HepG2 (cell line): ENCODE data around the gene INAFM2. TPM values are rescaled to one million over a fixed set of nuclear protein-coding genes. Genes with fewer than 3 reads are reported as not detected.

Source experiments
- ATAC-seq: fragments of 200-7000 bp; cut with Tn5 transposase; 3 replicates; pipeline ENCODE4 v1.9.1; 2020; ENCODE audit warnings: mild to moderate bottlenecking, moderate library complexity
- BruUV-seq: library from RNA; stranded (reverse); fragments of 400-500 nt; replicated peaks from 2 replicates; lab custom pipeline; 2021; lab: Mats Ljungman, UMichigan
- CTCF ChIA-PET: fragments of 300-600 bp; formaldehyde crosslinking; extraction: SDS; loops from one replicate; lab custom pipeline; 2021; ENCODE audit warnings: low total read pairs, inconsistent platforms, low intra/inter-chr PET ratio; lab: Yijun Ruan, JAX
- POLR2A ChIA-PET: fragments of 350-600 bp; sonication (Branson Sonifier 250); formaldehyde crosslinking; loops from one replicate; lab custom pipeline; 2020; ENCODE audit warnings: antibody characterized with exemption, inconsistent platforms; lab: Yijun Ruan, JAX
- DNase-seq: peaks from one replicate; pipeline ENCODE4 v3.0.0-alpha.2; 2015; ENCODE audit warnings: low spot score
- FAIRE-seq: peaks from 3 replicates; lab custom pipeline; 2011; peaks lifted over from hg19 to GRCh38; lab: Jason Lieb, UNC
- H2AFZ ChIP-seq: one replicate; pipeline ENCODE4 v1.6.1; 2011; ENCODE audit warnings: low read length, inconsistent platforms
- H3K27ac ChIP-seq: fragments of 300-600 bp; 3 replicates; pipeline ENCODE4 v1.8.0; 2011; ENCODE audit warnings: mixed run types, mild to moderate bottlenecking, mixed read lengths, low read length, inconsistent platforms; ENCODE audit not compliant: insufficient read depth; ENCODE audit errors: extremely low read length
- H3K27me3 ChIP-seq, 2 experiments: fragments of 200-600 bp in 1 of 2; 2 replicates in 1 of 2; 3 replicates in 1 of 2; pipeline versions ENCODE4 v1.6.0 to v1.8.0; 2011; ENCODE audit warnings: low read length in 2 of 2, mild to moderate bottlenecking in 2 of 2, moderate library complexity in 2 of 2, inconsistent platforms in 1 of 2; ENCODE audit not compliant: insufficient read depth in 2 of 2, control insufficient read depth in 1 of 2
- H3K36me3 ChIP-seq, 2 experiments: fragments of 200-600 bp in 1 of 2; replicated peaks in 1 of 2; 2 replicates in 1 of 2; 3 replicates in 1 of 2; pipeline versions ENCODE4 v1.5.1 to v1.8.0; 2011; ENCODE audit warnings: low read length in 2 of 2, inconsistent platforms in 1 of 2; ENCODE audit not compliant: insufficient read depth in 2 of 2, control insufficient read depth in 1 of 2
- H3K4me1 ChIP-seq: 2 replicates; pipeline ENCODE4 v1.5.1; 2012; ENCODE audit warnings: low read length, inconsistent platforms; ENCODE audit not compliant: insufficient read depth
- H3K4me2 ChIP-seq: 2 replicates; pipeline ENCODE4 v1.6.0; 2011; ENCODE audit warnings: low read depth, low read length, inconsistent platforms
- H3K4me3 ChIP-seq, 3 experiments: fragments of 200-600 bp in 1 of 3; sonication (generic), shearing (Covaris generic) in 1 of 3; replicated peaks in 1 of 3; 2 replicates each; pipeline ENCODE4 v1.5.1; 2011 to 2016; ENCODE audit warnings: low read length in 3 of 3, inconsistent platforms in 2 of 3, low read depth in 2 of 3, mild to moderate bottlenecking in 2 of 3, control low read depth in 1 of 3, mixed read lengths in 1 of 3; ENCODE audit not compliant: insufficient read depth in 1 of 3
- H3K79me2 ChIP-seq: one replicate; pipeline ENCODE4 v1.6.1; 2011; ENCODE audit warnings: low read length, inconsistent platforms; ENCODE audit not compliant: insufficient read depth
- H3K9ac ChIP-seq: 2 replicates; pipeline ENCODE4 v1.6.0; 2011; ENCODE audit warnings: mild to moderate bottlenecking, low read depth, low read length, inconsistent platforms; ENCODE audit not compliant: insufficient read depth
- H3K9me3 ChIP-seq: 2 replicates; pipeline ENCODE4 v1.5.1; 2012; ENCODE audit warnings: mild to moderate bottlenecking, low read length
- H4K20me1 ChIP-seq: 2 replicates; pipeline ENCODE4 v1.6.0; 2011; ENCODE audit warnings: inconsistent platforms, mild to moderate bottlenecking, low read length, moderate library complexity; ENCODE audit not compliant: insufficient read depth
- GFI1 ChIP-seq: sonication (generic); formaldehyde crosslinking; IDR thresholded peaks from 2 replicates; pipeline ENCODE4 v1.5.0; 2020; ENCODE audit warnings: missing genetic modification reagents, mild to moderate bottlenecking, borderline replicate concordance
- HNRNPLL ChIP-seq: fragments of 200-400 bp; formaldehyde crosslinking; IDR thresholded peaks from 2 replicates; pipeline ENCODE4 v1.6.1; 2017; ENCODE audit warnings: mild to moderate bottlenecking, low read depth, low read length; ENCODE audit not compliant: poor library complexity, severe bottlenecking
- MIXL1 ChIP-seq: IDR thresholded peaks from 2 replicates; pipeline ENCODE4 v1.6.1; 2016
- REPIN1 ChIP-seq: sonication (generic); formaldehyde crosslinking; IDR thresholded peaks from 2 replicates; pipeline ENCODE4 v1.8.0; 2022; ENCODE audit warnings: missing genetic modification reagents, low read depth, mild to moderate bottlenecking, borderline replicate concordance
- SALL1 ChIP-seq: sonication (generic); formaldehyde crosslinking; IDR thresholded peaks from 2 replicates; pipeline ENCODE4 v1.8.0; 2022; ENCODE audit warnings: mild to moderate bottlenecking, missing genetic modification reagents
- SMYD3 ChIP-seq: sonication (generic); formaldehyde crosslinking; IDR thresholded peaks from 2 replicates; pipeline ENCODE4 v1.8.1; 2023; ENCODE audit warnings: mild to moderate bottlenecking, missing genetic modification reagents
- TCF7 ChIP-seq: sonication (generic); IDR thresholded peaks from 2 replicates; pipeline ENCODE4 v1.6.1; 2016; ENCODE audit warnings: antibody characterized with exemption, low read depth
- TOPORS ChIP-seq: sonication (generic); formaldehyde crosslinking; IDR thresholded peaks from 2 replicates; pipeline ENCODE4 v1.8.0; 2023; ENCODE audit warnings: mild to moderate bottlenecking, missing genetic modification reagents
- ZNF326 ChIP-seq: sonication (generic); formaldehyde crosslinking; IDR thresholded peaks from 2 replicates; pipeline ENCODE4 v1.4.0; 2020; ENCODE audit warnings: missing genetic modification reagents, borderline replicate concordance
- ZNF549 ChIP-seq: sonication (generic); formaldehyde crosslinking; IDR thresholded peaks from 2 replicates; pipeline ENCODE4 v1.5.0; 2020; ENCODE audit warnings: missing genetic modification reagents
- WGBS: methylation state at CpG from one replicate; pipeline ENCODE4 v1.1.6; 2017; ENCODE audit warnings: low lambda C conversion rate; 5-methylcytosine and 5-hydroxymethylcytosine counted together
- in situ Hi-C: cut with HindIII; loops from 2 replicates; pipeline ENCODE4 v1.10.0; 2017; ENCODE audit warnings: low pct_unique_long_range_greater_than_20kb; ENCODE audit not compliant: extremely low pct_ligation_motif_present
- intact Hi-C: fragments of 100-400 bp; cut with micrococcal nuclease; formaldehyde crosslinking; loops from one replicate; pipeline ENCODE4 v1.10.0; 2022; ENCODE audit not compliant: unreplicated experiment
- polyA plus RNA-seq, 8 experiments: library from polyadenylated mRNA; depleted of rRNA in 3 of 8; stranded (reverse) in 7 of 8; unstranded in 1 of 8; fragments of >200 nt; fragmentation: Illumina TruSeq in 4 of 8; extraction: Trizol in 4 of 8; gene quantifications; 2 replicates each; pipeline versions ENCODE4 v1.2.1 to v1.2.3, GENCODE V29; 2011 to 2016; ENCODE audit warnings: low read depth in 4 of 8, missing spikeins in 1 of 8, mixed read lengths in 1 of 8; ENCODE audit not compliant: insufficient read depth in 1 of 8
- total RNA-seq, 5 experiments: library from RNA; depleted of rRNA; stranded (reverse); fragments of >200 nt; fragmentation: Illumina TruSeq; extraction: Trizol; gene quantifications; 2 replicates each; pipeline ENCODE4 v1.2.3, GENCODE V29; 2016; ENCODE audit warnings: low read depth in 1 of 5
- TF ChIP-seq, protein P1 (sequence below): IDR thresholded peaks from 2 replicates; pipeline ENCODE4 v1.6.1; 2016; ENCODE audit warnings: missing genetic modification reagents, missing compliant biosample characterization
- TF ChIP-seq, protein P2 (sequence below): sonication (generic); formaldehyde crosslinking; IDR thresholded peaks from 2 replicates; pipeline ENCODE4 v1.5.0; 2020; ENCODE audit warnings: missing genetic modification reagents, mild to moderate bottlenecking, borderline replicate concordance
- TF ChIP-seq, protein P3 (sequence below): sonication (generic); formaldehyde crosslinking; IDR thresholded peaks from 2 replicates; pipeline ENCODE4 v1.5.1; 2020; ENCODE audit warnings: mild to moderate bottlenecking, moderate library complexity, missing genetic modification reagents
- TF ChIP-seq, protein P4 (sequence below): IDR thresholded peaks from 2 replicates; pipeline ENCODE4 v1.6.1; 2012; ENCODE audit warnings: low read length, improper control_type of control experiment
- TF ChIP-seq, protein P5 (sequence below): sonication (generic); formaldehyde crosslinking; IDR thresholded peaks from 2 replicates; pipeline ENCODE4 v1.4.0; 2020; ENCODE audit warnings: missing genetic modification reagents, borderline replicate concordance

Gene INAFM2
- total and polyA plus RNA-seq, 2 of the 13 experiments (the other 11 are each of a cell fraction or from before 2014, with no cell fraction given), result 5.5 to 6.5 TPM

DNA sequence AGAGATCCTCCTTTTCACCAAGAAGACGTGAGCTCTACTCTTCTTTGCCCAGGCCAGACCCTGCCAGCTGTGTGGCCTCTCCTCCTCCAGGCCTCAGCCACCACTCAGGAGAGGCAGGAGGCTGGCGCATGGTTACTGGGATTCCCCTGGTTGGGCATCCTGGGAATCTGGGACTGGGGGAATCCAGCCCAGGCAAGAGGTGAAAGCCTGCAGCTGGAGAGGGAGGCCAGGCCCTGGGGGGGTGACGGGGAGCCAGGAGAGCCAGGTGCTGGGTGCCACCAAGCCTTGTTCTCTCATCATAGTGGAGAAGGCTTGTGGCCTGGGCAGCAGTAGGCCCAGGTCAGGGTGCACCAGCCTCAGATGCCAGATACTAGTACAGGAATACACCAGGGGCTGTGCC is 11.0 kb downstream of the INAFM2 start:
- no peak overlapping the region for H3K4me2 ChIP-seq
- intact Hi-C loops, result no loop called here
- in situ Hi-C loops, result no loop called here
- BruUV-seq, result no TSS peak
- peaks cover 27% of the 10 kb centered on the region for H3K4me1 ChIP-seq
- peaks cover 4% of the 10 kb centered on the region; the same call in 1 of the 2 replicates for H4K20me1 ChIP-seq
- 96% methylated on average over 3 of the region's 3 CpGs for WGBS
- ChIA-PET CTCF (no interaction called here), POLR2A (interaction anchor here (0.8 to 1.3 kb wide), 2 partner anchors 9 to 11 kb away, joined by 3 read pairs; partner anchors contain the start of gene INAFM2)
- H3K79me2 ChIP-seq, result no peaks in the 10 kb centered on the region
- H3K9ac ChIP-seq, result no peak overlapping the region
- no peak overlapping the region for H2AFZ ChIP-seq
- DNase-seq (no peak), ATAC-seq (no peak), FAIRE-seq (no peak)
- H3K27me3 ChIP-seq, result no peaks in the 10 kb centered on the region
- no peak overlapping the region for H3K27ac ChIP-seq
- H3K36me3 ChIP-seq, result no peaks in the 10 kb centered on the region; a peak in 1 of 5 replicates
- no peaks in the 10 kb centered on the region for H3K9me3 ChIP-seq
- H3K4me3 ChIP-seq, result no peak overlapping the region
- no peak for TF ChIP-seq GFI1 (CRISPR knock-in tag)
- TF ChIP-seq, protein P1, sequence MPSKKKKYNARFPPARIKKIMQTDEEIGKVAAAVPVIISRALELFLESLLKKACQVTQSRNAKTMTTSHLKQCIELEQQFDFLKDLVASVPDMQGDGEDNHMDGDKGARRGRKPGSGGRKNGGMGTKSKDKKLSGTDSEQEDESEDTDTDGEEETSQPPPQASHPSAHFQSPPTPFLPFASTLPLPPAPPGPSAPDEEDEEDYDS (CRISPR knock-in tag), result no peak
- no peak for TF ChIP-seq ZNF326
- TF ChIP-seq REPIN1, result no peak
- TF ChIP-seq, protein P2, sequence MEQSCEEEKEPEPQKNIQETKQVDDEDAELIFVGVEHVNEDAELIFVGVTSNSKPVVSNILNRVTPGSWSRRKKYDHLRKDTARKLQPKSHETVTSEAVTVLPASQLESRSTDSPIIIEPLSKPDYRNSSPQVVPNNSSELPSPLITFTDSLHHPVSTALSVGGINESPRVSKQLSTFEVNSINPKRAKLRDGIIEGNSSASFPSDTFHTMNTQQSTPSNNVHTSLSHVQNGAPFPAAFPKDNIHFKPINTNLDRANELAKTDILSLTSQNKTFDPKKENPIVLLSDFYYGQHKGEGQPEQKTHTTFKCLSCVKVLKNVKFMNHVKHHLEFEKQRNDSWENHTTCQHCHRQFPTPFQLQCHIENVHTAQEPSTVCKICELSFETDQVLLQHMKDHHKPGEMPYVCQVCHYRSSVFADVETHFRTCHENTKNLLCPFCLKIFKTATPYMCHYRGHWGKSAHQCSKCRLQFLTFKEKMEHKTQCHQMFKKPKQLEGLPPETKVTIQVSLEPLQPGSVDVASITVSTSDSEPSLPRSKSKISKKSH (CRISPR knock-in tag), result no peak
- TF ChIP-seq ZNF549, result no peak
- no peak for TF ChIP-seq TOPORS (CRISPR knock-in tag)
- TF ChIP-seq HNRNPLL, result no peak
- TF ChIP-seq, protein P3, sequence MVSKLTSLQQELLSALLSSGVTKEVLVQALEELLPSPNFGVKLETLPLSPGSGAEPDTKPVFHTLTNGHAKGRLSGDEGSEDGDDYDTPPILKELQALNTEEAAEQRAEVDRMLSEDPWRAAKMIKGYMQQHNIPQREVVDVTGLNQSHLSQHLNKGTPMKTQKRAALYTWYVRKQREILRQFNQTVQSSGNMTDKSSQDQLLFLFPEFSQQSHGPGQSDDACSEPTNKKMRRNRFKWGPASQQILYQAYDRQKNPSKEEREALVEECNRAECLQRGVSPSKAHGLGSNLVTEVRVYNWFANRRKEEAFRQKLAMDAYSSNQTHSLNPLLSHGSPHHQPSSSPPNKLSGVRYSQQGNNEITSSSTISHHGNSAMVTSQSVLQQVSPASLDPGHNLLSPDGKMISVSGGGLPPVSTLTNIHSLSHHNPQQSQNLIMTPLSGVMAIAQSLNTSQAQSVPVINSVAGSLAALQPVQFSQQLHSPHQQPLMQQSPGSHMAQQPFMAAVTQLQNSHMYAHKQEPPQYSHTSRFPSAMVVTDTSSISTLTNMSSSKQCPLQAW, result no peak
- no peak for TF ChIP-seq SALL1
- no peak for TF ChIP-seq SMYD3
- TF ChIP-seq, protein P4, sequence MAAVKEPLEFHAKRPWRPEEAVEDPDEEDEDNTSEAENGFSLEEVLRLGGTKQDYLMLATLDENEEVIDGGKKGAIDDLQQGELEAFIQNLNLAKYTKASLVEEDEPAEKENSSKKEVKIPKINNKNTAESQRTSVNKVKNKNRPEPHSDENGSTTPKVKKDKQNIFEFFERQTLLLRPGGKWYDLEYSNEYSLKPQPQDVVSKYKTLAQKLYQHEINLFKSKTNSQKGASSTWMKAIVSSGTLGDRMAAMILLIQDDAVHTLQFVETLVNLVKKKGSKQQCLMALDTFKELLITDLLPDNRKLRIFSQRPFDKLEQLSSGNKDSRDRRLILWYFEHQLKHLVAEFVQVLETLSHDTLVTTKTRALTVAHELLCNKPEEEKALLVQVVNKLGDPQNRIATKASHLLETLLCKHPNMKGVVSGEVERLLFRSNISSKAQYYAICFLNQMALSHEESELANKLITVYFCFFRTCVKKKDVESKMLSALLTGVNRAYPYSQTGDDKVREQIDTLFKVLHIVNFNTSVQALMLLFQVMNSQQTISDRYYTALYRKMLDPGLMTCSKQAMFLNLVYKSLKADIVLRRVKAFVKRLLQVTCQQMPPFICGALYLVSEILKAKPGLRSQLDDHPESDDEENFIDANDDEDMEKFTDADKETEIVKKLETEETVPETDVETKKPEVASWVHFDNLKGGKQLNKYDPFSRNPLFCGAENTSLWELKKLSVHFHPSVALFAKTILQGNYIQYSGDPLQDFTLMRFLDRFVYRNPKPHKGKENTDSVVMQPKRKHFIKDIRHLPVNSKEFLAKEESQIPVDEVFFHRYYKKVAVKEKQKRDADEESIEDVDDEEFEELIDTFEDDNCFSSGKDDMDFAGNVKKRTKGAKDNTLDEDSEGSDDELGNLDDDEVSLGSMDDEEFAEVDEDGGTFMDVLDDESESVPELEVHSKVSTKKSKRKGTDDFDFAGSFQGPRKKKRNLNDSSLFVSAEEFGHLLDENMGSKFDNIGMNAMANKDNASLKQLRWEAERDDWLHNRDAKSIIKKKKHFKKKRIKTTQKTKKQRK, result no peak
- TF ChIP-seq TCF7, result no peak
- no peak for TF ChIP-seq MIXL1
- TF ChIP-seq, protein P5, sequence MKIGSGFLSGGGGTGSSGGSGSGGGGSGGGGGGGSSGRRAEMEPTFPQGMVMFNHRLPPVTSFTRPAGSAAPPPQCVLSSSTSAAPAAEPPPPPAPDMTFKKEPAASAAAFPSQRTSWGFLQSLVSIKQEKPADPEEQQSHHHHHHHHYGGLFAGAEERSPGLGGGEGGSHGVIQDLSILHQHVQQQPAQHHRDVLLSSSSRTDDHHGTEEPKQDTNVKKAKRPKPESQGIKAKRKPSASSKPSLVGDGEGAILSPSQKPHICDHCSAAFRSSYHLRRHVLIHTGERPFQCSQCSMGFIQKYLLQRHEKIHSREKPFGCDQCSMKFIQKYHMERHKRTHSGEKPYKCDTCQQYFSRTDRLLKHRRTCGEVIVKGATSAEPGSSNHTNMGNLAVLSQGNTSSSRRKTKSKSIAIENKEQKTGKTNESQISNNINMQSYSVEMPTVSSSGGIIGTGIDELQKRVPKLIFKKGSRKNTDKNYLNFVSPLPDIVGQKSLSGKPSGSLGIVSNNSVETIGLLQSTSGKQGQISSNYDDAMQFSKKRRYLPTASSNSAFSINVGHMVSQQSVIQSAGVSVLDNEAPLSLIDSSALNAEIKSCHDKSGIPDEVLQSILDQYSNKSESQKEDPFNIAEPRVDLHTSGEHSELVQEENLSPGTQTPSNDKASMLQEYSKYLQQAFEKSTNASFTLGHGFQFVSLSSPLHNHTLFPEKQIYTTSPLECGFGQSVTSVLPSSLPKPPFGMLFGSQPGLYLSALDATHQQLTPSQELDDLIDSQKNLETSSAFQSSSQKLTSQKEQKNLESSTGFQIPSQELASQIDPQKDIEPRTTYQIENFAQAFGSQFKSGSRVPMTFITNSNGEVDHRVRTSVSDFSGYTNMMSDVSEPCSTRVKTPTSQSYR (CRISPR knock-in tag), result no peak
